Coronary artery (tissue), 2 donors: ENCODE data around the gene RASSF8.

Experiments used
- DNase-seq: peaks from one replicate; pipeline ENCODE4 v3.0.0-alpha.2; 2017; ENCODE audit warnings: low spot score
- H3K27ac ChIP-seq, 2 donors: fragments of 200-600 bp; sonication (generic); one replicate each; pipeline ENCODE4 v1.5.1; 2016 to 2019
- H3K4me3 ChIP-seq: fragments of 200-600 bp; sonication (generic); 2 replicates; pipeline ENCODE4 v1.5.1; 2016; ENCODE audit warnings: mild to moderate bottlenecking, moderate library complexity
- CTCF ChIP-seq: fragments of 200-600 bp; sonication (generic); IDR thresholded peaks from one replicate; pipeline ENCODE4 v1.5.1; 2019; ENCODE audit warnings: antibody characterized with exemption

The RASSF8 gene

GRCh38 chr12:26043135-26044006 lies 84.9 kb downstream of the RASSF8 start:
- no peak for TF ChIP-seq CTCF
- DNase-seq = no peak
- no peak overlapping the region for H3K4me3 ChIP-seq
- H3K27ac ChIP-seq = no peak overlapping the region

DNA sequence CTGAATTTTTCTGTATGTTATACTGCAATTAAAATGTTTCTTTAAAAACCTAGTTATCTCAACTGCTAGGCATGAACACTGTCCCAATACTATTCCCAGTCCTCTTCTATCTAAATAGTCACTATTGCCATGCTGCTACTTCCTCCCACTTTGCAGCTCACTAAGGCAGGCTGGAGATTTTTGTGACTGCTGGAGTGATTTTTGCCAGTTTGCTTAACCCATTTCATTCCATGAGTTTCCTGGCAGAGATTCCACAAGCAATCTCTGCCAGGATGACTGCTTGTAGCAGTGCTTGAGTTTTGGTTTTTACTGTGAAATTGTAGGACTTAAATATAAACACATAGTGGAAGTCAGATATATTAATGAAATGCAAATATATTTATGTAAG lies 85.5 kb downstream of the RASSF8 start:
- Histone ChIP-seq H3K27ac (no peak overlapping the region), H3K4me3 (no peak overlapping the region)
- TF ChIP-seq CTCF = no peak
- DNase-seq = no peak

GRCh38 chr12:26044592-26044991 lies 86.1 kb downstream of the RASSF8 start:
- no peak overlapping the region for H3K27ac ChIP-seq
- no peak overlapping the region for H3K4me3 ChIP-seq
- no peak for DNase-seq
- no peak for TF ChIP-seq CTCF

DNA sequence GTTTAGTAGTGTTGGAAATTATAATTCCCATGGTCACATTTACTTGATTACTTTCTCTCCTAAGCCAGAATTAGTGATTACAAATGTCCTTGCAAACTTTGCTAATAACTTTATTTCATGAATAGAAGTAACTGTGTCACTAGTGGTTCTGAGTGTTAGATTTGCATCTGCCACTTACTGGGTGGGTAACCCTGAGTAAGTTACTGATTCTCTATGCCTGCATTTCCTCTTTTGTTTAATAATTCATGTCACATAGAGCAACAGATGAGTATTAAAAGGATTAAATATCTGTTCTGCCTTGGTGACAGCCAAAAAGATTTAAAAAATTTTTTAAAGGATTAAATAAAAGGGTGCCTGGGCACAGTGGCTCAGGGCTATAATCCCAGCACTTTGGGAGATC lies 87.7 kb downstream of the RASSF8 start:
- Histone ChIP-seq H3K4me3 (no peak overlapping the region), H3K27ac (no peak overlapping the region)
- no peak for TF ChIP-seq CTCF
- DNase-seq = no peak

- TF ChIP-seq CTCF = no peak
- Histone ChIP-seq H3K4me3 (no peak overlapping the region), H3K27ac (no peak overlapping the region)
- DNase-seq = no peak
Measured at GRCh38 chr12:26046906-26047305, 88.4 kb downstream of the RASSF8 start.

- no peak for DNase-seq
- H3K27ac ChIP-seq = no peak overlapping the region
- no peak overlapping the region for H3K4me3 ChIP-seq
- TF ChIP-seq CTCF = no peak
Measured at GRCh38 chr12:26047401-26048226, 89.1 kb downstream of the RASSF8 start.
